ENCODE data around the gene POM121C. TPM values are rescaled to one million over a fixed set of nuclear protein-coding genes. Genes with fewer than 3 reads are reported as not detected.
A peak's percentile ranks its signal among the peaks of the same experiment; 100 is the strongest.
"Not testable (repeated sequence)": the region's sequence is repeated elsewhere in the genome, so short reads cannot be mapped to it uniquely, and the experiment has no call there.

The POM121C gene
- total RNA-seq, 1 donor from 2014 or later = 22.3 TPM

DNA sequence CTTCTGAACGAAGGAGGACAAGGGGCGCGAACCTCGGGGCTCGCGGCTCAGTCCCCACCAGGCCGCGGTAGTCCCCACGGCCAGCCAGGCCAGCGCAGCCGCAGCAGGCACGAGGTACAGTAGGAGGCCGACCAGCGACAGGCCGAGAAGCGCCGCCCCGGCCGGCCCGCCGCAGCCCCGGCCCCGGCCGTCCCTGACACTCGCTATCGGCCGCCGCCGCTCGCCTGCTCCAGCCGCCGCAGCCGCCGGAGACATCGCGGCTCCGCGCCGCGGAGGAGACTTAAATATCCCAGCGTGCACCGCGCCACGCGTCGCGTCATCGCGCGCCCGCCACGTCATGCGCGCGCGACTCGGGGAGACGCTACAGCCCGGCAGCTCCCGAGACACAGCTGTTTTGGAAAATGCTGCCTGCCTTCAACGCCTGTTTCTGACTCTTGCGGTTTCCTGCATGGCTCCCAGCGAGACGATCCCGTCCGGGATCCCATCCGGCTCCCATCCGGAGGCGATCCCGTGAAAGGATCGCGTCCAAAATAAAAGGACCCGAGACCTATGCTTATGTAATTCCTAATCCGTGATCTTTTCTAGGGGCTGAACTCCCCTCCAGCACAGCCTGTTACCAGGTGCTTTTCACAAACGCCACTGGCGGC lies 43.5 kb downstream of the POM121C start:
- peak; percentile 99 for ATAC-seq
- DNase-seq; intact Hi-C loops (cut with micrococcal nuclease): not testable (repeated sequence)

DNA sequence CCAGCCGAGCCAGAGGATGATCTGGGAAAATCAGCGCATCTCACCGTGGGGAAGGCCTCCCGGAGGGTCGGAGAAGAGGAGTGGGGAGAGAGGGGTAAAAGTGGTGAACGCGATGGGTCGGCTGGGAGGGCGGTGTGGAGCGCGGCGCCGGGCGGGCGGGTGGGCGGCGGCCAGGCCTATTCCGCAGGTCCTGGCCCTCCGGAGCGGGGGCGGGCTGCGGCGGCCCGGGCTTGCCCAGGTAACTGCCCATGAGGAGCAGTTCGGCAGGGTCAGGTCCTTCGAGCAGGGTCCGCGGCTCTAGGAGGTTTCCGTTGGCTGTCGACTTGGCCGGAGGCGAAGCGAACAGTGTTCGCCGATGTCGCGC lies 44.0 kb downstream of the POM121C start:
- peak; percentile 66 for ATAC-seq
- intact Hi-C loops (cut with micrococcal nuclease); DNase-seq: not testable (repeated sequence)

DNA sequence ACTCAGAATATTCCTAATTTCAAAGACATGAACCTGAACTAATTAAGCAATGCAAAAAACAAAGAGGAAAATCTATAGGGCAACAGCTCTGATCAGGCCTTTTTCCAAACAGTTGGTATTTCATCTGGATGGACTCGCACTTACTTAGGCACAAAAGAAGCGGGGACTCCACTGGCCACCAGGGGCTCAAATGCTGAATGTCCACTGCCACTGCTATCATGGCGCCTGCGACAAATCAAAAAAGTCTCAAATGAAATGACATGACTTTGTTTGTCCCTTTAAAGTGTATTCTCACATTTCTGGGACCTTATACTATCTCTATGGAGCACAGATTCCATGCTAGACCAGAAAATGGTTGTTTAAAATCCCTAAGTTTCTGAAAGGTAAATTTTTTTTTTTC lies 47.1 kb downstream of the POM121C start:
- DNase-seq; ATAC-seq; intact Hi-C loops (cut with micrococcal nuclease): not testable (repeated sequence)

DNA sequence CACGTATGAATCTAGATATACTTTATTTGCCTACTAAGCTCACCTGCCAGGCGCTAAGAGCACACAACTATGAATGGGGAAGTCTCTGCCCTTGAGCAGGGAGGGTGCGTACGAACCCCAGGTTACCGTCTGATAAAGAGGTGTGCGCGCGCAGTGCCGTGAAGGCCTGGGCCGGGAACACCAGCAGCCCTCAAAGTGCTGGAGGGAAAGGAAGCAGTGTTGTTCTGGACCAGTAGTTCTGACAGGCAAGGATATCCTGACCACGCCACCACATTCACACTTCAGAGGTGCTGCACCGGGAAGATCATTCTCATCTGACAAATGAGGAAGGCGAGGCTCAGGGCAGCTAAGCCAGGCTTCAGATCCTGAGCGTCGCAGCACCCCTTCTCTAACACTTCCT lies 62.6 kb downstream of the POM121C start:
- ATAC-seq; DNase-seq; intact Hi-C loops (cut with micrococcal nuclease): not testable (repeated sequence)

DNA sequence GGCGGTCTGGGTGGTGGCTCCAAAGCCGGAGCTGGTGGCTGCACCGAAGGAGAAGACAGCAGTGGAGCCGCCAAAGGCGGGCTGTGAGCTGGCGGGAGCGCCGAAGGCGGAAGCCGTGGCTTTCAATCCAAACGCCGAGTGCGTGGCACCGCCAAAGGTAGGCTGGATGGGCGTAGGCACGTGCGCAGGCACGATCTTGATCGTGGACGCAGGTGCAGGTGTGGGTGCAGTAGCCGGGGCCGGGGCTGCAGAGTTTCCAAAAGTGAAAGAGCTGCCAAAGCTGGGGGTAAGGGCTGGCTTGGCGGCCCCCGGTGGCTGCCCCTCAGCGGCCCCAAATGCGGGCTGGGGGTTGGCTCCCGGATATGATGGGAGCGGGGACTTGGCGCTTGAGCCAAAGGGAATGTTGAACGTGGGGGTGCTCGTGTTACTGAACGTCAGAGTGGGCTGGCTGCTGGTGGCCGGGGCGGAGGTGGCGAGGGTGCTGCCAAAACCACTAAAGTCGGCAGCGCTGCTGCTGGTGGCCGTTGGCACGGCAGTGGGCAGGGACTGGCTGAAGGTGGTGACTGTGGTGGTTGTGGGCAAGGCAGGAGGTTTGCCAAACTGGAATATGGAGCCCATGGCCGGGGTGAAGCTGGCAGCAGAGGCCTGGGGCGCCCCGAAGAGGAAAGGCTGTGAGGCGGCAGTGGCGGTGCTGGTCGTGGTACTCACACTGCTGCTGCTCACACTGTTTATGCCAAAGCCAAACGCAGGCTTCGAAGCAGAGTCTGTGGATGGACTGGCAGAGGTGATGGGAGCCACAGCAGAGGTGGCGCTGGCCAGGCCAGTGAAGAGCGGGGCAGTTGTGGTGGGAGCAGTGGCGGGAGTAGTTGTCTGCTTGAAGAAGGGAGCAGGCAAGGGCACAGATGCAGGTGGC lies 64.0 kb downstream of the POM121C start:
- ATAC-seq; DNase-seq; intact Hi-C loops (cut with micrococcal nuclease): not testable (repeated sequence)

DNA sequence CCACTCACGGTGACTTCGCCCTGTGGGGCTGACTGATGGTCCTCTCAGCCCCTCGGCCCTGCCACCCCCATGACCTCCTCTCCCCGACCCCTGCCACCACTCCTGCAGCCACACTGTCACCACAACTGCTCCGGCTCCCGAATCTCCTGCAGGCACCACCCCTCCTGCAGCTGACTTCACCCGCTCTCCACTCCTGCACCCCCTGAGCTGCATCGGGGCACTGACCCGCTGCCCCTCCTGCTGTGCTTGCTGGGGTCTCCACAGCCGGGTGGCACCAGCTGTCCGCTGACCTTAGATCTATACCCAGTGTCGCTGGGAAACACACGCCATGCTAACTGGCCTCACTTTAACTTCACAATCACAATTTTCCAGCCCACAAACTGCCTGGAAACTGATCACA lies 65.9 kb downstream of the POM121C start:
- DNase-seq; intact Hi-C loops (cut with micrococcal nuclease); ATAC-seq: not testable (repeated sequence)

DNA sequence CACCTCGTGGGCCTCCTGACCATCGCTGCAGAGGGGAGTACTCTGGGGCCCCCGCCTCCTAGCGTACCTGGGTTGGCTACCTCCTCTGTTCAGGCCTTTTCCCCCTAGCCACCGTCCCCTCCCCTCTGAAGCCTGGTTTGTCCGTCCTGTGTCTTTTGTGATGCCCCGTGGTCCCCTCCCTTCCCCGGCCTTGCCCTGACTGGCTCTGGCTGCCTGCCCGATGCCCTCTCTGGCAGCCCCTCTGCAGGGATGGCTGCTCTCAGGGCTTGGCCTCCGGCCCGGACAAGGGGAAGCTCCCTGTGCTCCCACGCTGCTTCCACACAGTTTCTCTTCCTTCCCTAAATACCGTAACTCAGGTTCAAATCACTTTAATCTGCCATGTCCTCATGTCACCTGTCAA lies 66.4 kb downstream of the POM121C start:
- intact Hi-C loops (cut with micrococcal nuclease) = not testable (repeated sequence)
- ATAC-seq (peak; percentile 86), DNase-seq (peak; percentile 86)

DNA sequence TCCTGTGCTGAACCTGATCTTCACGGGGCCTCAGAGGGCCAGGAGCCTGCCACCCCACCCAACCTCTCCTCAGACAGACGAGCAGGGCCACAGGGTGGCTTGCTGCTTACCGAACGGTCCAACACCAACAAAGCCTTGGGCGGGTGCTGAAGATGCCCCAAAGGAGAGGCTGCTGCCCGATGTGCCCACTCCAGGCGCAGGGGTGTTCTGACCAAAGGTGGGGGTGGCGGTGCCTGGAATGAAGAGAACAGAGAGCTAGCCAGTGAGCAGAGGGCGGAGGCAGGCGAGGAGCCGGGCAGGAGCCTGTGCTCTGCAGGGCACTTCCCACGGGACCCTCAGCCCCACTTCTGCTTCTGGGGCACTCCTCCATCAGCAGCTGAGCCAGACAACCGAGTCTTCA lies 66.9 kb downstream of the POM121C start:
- intact Hi-C loops (cut with micrococcal nuclease); DNase-seq: not testable (repeated sequence)
- ATAC-seq = peak; percentile 3

DNA sequence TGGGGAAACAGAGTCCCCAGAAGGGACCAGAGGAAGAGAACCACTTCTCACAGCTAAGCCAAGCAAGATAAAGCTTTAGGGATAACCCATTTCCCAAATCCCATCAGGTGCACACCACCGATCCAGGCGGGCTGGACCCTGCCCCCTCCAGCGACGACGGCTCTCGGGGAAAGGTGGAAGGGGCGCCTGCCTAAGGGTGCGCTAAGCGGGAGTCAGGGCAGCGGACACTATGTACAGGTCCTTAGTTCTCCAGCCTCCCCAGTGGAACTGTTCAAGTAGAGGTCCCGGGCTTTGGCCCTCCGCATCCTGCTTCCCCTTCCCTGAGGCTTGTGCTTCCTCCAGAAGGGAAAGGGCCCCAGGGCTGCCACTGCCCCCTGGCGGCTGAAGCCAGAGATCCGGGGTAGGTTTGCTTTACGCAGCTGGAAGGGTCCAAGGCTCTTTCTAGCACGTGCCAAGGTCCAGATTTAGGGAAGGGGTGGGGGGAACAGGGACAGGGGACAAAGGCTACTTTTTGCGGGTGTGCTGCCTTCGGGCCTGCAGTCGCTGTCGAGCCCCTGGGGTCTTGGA lies 67.7 kb downstream of the POM121C start:
- intact Hi-C loops (cut with micrococcal nuclease) = not testable (repeated sequence)
- peak; percentile 11 for ATAC-seq

DNA sequence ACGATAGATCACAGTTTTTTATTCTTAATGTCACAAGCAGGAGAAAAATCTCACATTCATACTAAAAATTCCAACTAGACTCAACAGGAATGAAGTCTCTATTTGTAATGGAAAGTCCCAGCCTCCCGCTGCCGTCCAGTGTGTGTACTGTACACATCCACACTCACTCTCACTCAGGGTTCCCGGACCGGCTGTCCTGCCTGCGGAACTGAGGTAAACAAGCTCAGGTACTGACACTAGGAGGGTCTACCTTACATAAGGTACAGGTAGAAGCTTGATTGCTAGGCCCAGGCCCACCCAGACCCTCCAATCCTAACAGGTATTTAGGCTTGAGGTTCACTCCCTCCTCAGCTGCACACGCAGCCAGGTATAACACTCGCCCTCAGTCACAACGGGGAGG lies 69.3 kb downstream of the POM121C start:
- ATAC-seq; intact Hi-C loops (cut with micrococcal nuclease); DNase-seq: not testable (repeated sequence)

More for the DNA sequence above, 67.7 kb downstream of the POM121C start:
- DNase-seq = not testable (repeated sequence)

DNA sequence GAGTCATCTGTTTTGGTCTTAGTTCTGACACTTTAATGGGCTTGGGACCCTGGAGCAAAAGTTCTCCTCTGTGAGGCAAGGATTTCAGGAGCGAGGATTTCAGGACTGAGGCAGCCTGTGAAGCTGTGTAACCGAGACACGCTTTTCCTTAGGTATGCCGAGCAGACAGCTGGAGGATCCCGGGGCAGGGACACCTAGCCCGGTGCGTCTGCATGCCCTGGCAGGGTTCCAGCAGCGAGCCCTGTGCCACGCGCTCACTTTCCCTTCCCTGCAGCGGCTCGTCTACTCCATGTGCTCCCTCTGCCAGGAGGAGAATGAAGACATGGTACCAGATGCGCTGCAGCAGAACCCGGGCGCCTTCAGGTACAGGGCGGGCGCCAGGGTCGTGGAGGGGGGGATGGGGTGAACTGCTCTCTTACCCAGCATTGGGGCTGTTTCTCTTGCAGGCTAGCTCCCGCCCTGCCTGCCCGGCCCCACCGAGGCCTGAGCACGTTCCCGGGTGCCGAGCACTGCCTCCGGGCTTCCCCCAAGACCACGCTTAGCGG lies 70.2 kb downstream of the POM121C start:
- DNase-seq; ATAC-seq; intact Hi-C loops (cut with micrococcal nuclease): not testable (repeated sequence)

DNA sequence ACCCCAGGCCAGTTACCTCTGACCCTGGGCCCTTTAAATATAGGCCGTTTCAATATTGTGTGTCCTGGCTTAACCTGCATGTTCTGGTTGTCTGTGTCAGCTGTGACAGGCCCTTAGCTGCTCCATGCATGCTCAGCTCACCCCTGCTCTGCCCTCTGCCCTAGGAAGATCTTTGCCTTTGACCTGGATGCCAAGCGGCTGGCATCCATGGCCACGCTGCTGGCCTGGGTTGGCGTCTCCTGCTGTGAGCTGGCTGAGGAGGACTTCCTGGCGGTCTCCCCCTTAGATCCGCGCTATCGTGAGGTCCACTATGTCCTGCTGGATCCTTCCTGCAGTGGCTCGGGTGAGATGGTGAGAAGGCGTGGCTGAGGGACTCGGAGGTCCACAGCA lies 70.7 kb downstream of the POM121C start:
- ATAC-seq; DNase-seq; intact Hi-C loops (cut with micrococcal nuclease): not testable (repeated sequence)

DNA sequence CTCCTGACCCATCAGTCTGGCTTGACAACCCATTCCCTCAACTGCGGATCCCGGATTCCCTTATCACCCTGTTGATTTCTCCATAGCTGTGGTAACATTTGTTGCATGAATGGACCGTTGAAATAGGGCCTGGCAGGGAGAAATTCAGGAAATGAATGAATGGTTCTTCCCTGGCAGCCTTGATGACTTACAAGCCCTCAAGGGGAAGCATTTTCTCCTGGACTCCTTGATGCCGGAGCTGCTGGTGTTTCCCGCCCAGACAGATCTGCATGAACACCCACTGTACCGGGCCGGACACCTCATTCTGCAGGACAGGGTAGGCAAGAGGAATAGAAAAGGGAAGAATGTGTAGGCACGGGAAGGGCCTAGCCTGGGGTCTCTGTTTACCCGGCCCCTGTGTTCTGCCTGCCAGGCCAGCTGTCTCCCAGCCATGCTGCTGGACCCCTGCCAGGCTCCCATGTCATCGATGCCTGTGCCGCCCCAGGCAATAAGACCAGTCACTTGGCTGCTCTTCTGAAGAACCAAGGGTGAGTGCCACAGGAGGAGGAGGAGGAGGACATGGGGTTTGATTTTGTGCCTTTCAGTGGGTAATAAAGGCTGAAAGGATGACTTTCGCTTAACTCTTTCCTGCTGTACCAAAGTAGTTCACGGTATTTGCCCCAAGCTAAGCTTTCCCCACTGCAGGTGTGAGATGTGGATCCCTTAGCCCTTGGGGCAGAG lies 71.2 kb downstream of the POM121C start:
- DNase-seq; intact Hi-C loops (cut with micrococcal nuclease); ATAC-seq: not testable (repeated sequence)

DNA sequence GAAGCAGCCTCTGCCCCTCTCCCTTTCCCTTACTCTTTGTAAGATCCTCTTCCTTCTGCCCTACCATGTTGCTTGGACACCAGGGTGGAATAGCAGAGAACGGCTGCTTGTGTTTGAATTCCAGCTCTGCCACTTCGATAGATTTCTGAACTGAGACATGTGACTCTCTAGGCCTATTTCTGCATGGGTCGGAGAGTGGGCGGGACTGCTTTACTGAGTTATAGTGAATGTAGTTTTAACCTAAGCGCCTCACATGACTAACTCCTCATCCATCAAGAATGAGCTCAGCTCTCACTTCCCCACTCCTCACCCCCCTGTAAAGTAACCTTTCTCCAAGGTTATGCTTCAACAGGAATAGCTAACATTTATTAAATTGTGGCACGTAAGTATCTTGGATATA lies 71.9 kb downstream of the POM121C start:
- ATAC-seq; DNase-seq; intact Hi-C loops (cut with micrococcal nuclease): not testable (repeated sequence)

DNA sequence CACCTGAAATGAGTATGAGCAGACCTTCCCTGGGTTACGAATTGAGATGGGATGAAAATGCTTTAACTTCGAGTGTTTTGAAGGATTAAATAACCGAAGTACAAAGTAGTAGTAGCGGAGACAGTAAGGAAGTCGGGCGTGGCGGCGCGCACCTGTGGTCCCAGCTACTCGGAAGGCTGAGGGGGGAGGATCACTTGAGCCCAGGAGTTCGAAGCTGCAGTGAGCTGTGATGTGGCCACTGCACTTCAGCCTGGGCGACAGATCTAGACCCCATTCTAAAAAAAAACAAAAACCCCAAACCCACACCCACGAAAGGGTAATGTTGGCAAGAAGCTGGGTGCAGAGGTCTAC lies 75.3 kb downstream of the POM121C start:
- ATAC-seq, DNase-seq: not testable (repeated sequence)

DNA sequence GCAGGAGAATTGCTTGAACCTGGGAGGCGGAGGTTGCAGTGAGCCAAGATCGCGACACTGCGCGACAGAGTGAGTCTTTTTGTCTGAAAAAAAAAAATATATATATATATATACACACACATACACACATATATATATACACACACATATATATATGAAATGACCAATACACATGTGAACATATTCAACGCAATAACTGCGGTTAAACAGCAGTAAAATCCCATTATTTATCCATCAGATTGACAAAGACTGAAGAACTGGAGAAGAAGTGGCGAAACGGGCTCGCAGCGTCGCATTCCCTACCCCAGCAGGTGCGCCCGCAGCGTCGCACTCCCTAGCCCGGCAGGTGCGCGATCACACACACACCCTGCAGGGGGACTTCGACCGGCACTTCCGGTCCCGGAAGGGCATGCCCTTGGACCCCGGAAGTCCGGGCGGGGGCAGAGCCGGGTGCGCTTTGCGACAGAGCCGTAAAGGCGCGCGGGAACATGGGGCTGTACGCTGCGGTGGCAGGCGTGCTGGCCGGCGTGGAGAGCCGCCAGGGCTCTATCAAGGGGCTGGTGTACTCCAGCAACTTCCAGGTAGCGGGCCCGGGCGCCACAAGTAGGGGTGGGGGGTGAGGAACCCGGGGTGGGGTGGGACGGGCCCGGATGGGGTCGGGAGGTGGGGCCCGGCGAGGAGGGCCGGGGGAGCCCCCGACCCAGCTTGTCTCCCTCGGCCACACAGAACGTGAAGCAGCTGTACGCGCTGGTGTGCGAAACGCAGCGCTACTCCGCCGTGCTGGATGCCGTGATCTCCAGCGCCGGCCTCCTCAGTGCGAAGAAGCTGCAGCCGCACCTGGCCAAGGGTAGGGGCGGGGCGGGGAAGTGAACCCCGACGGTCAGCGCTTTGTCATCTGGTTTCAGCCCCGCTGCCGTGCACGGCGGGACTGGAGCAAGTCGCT lies 75.9 kb downstream of the POM121C start:
- DNase-seq; intact Hi-C loops (cut with micrococcal nuclease): not testable (repeated sequence)
- peak; percentile 96 for ATAC-seq

More for the DNA sequence above, 75.3 kb downstream of the POM121C start:
- intact Hi-C loops (cut with micrococcal nuclease) = not testable (repeated sequence)

DNA sequence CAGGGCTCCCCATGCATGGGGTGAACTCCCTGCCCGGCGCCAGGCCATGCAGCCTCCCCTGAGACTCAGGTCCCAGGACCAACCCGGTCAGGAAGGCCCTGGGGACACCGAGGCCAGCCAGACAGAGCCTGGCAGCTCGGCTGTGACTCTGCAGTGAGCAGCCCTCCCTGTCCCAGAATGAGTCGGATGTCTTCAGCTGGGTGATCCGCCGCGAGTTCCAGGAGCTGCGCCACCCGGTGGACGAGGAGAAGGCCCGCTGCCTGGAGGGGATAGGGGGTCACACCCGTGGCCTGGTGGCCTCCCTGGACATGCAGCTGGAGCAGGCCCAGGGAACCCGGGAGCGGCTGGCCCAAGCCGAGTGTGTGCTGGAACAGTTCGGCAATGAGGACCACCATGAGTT lies 81.4 kb downstream of the POM121C start:
- DNase-seq; ATAC-seq; intact Hi-C loops (cut with micrococcal nuclease): not testable (repeated sequence)
